OCI-LY3 (cell line): Measurements from ENCODE around the gene SLC22A5.

Experiments used
- H2AFZ ChIP-seq: fragments of 200-600, 300-600 bp; shearing (Covaris generic); 2 replicates; pipeline ENCODE4 v1.6.0; 2014; ENCODE audit warnings: antibody characterized with exemption, low read depth, low read length
- H3K27ac ChIP-seq: fragments of 200-600, 300-600 bp; sonication (generic); 2 replicates; pipeline ENCODE4 v1.5.1; 2014; ENCODE audit warnings: mild to moderate bottlenecking, low read length, moderate library complexity, mixed read lengths
- H3K27me3 ChIP-seq: fragments of 200-600, 300-600 bp; sonication (generic); 2 replicates; pipeline ENCODE4 v1.6.1; 2014; ENCODE audit warnings: low read depth, low read length, mixed read lengths
- H3K36me3 ChIP-seq: fragments of 200-600, 300-600 bp; sonication (generic); replicated peaks from 2 replicates; pipeline ENCODE3; 2014; ENCODE audit warnings: low read depth, low read length, mixed read lengths
- H3K4me1 ChIP-seq: fragments of 300-600, 200-600 bp; sonication (generic); 2 replicates; pipeline ENCODE4 v1.6.1; 2014; ENCODE audit warnings: low read length, mixed read lengths
- H3K4me2 ChIP-seq: fragments of 200-600, 300-600 bp; sonication (generic); 2 replicates; pipeline ENCODE4 v1.6.1; 2014; ENCODE audit warnings: low read length, mixed read lengths
- H3K4me3 ChIP-seq: fragments of 300-600, 200-600 bp; sonication (generic); 2 replicates; pipeline ENCODE4 v1.5.1; 2014; ENCODE audit warnings: antibody characterized with exemption, mild to moderate bottlenecking, low read length, moderate library complexity
- H3K79me2 ChIP-seq: fragments of 300-600, 200-600 bp; shearing (Covaris generic); 2 replicates; pipeline ENCODE4 v1.6.1; 2014; ENCODE audit warnings: mild to moderate bottlenecking, low read length, mixed read lengths
- H3K9ac ChIP-seq: fragments of 300-600, 200-600 bp; shearing (Covaris generic); 2 replicates; pipeline ENCODE4 v1.6.0; 2014; ENCODE audit warnings: mild to moderate bottlenecking, low read length, moderate library complexity
- H3K9me3 ChIP-seq: fragments of 200-600, 300-600 bp; shearing (Covaris generic); 2 replicates; pipeline ENCODE4 v1.6.1; 2014; ENCODE audit warnings: low read length, mixed read lengths; ENCODE audit not compliant: insufficient read depth
- H4K20me1 ChIP-seq: fragments of 200-600, 300-600 bp; sonication (generic); 2 replicates; pipeline ENCODE4 v1.6.1; 2016; ENCODE audit warnings: low read length, mixed read lengths; ENCODE audit not compliant: insufficient read depth
- EZH2phosphoT487 ChIP-seq: fragments of 200-600 bp; shearing (Covaris generic); IDR thresholded peaks from 2 replicates; pipeline ENCODE4 v1.6.1; 2018; ENCODE audit warnings: antibody characterized with exemption, mixed run types, low read depth
- TF ChIP-seq, protein P1 (sequence below): fragments of 200-600, 300-600 bp; sonication (generic); IDR thresholded peaks from 2 replicates; pipeline ENCODE4 v1.5.1; 2014; ENCODE audit warnings: antibody characterized with exemption, low read length, low read depth

SLC22A5 gene

DNA sequence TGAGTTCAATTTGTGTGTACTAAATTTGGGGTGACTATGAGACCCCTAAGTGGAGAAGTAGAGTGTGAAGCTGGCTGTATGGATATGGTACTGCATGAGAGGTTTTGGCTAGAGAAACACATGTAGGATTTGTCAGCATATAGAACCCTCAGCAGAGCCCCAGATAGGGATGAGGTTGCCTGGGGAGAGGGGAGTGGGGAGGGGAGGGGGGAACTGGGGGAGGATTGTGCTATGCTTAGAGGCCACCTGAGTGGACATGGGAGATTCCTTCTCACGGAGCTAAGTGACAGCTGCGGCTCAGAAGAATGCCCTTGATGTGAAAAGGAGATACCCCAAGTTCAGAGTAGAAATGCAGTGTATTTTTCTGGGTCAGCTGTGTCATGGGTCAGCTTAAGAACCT, 11.2 kb downstream of the SLC22A5 start:
- no peak overlapping the region for H3K9ac ChIP-seq
- no peak overlapping the region for H3K4me2 ChIP-seq
- H2AFZ ChIP-seq = no peak overlapping the region
- peaks cover 3% of the 10 kb centered on the region for H3K4me1 ChIP-seq
- H3K4me3 ChIP-seq = no peak overlapping the region
- H3K27ac ChIP-seq = no peak overlapping the region
- no peaks in the 10 kb centered on the region for H3K79me2 ChIP-seq
- no peaks in the 10 kb centered on the region for H4K20me1 ChIP-seq
- no peaks in the 10 kb centered on the region for H3K27me3 ChIP-seq
- TF ChIP-seq, protein P1, sequence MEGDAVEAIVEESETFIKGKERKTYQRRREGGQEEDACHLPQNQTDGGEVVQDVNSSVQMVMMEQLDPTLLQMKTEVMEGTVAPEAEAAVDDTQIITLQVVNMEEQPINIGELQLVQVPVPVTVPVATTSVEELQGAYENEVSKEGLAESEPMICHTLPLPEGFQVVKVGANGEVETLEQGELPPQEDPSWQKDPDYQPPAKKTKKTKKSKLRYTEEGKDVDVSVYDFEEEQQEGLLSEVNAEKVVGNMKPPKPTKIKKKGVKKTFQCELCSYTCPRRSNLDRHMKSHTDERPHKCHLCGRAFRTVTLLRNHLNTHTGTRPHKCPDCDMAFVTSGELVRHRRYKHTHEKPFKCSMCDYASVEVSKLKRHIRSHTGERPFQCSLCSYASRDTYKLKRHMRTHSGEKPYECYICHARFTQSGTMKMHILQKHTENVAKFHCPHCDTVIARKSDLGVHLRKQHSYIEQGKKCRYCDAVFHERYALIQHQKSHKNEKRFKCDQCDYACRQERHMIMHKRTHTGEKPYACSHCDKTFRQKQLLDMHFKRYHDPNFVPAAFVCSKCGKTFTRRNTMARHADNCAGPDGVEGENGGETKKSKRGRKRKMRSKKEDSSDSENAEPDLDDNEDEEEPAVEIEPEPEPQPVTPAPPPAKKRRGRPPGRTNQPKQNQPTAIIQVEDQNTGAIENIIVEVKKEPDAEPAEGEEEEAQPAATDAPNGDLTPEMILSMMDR = no peak
- TF ChIP-seq EZH2phosphoT487 = no peak
- H3K36me3 ChIP-seq = no peaks in the 10 kb centered on the region
- no peaks in the 10 kb centered on the region for H3K9me3 ChIP-seq

DNA sequence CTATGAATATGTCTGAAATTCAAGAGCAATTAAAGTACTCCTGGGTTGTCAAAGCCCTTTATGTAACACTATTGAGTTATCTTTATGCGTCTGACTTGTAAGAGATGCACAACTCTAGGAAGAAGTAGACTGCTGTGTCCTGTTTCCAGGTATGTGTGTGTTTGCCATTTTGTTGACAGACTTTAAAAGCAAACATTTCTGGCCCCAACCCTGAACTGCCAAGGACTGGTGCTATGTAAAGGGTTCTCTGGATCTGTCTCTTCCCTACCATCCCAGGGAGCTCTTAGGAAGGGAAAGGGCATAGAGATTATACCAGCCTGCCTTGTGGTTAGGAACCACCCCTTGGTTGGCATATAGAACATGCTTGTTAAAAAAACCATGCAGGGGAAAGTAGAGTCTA, 12.1 kb downstream of the SLC22A5 start:
- Histone ChIP-seq H3K4me1 (peaks cover 6% of the 10 kb centered on the region), H3K36me3 (no peaks in the 10 kb centered on the region), H3K9ac (no peak overlapping the region), H2AFZ (no peak overlapping the region), H3K27me3 (no peaks in the 10 kb centered on the region), H3K4me2 (no peak overlapping the region), H3K79me2 (no peaks in the 10 kb centered on the region), H4K20me1 (no peaks in the 10 kb centered on the region), H3K9me3 (no peaks in the 10 kb centered on the region), H3K4me3 (no peak overlapping the region), H3K27ac (no peak overlapping the region)
- TF ChIP-seq, protein P1 = no peak
- TF ChIP-seq EZH2phosphoT487 = no peak

DNA sequence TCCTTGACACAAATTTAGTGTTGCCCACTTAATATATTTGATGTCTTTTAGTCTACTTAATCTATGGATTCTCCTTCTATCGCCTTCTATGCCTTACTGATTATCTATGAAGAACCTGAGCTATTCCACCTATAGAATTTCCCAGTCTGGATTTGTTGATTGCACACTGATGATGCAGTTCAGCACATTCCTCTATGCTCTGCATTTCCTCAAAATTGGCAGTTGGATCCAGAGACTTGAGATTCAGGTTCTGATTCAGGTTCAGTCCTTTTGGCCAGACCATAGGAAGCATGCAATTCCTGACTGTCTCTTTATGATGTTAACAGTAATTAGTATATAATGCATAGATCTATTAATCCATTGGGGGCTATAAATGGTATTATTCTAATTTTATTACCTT, 13.8 kb downstream of the SLC22A5 start:
- no peaks in the 10 kb centered on the region for H3K27me3 ChIP-seq
- no peak overlapping the region for H3K9ac ChIP-seq
- H4K20me1 ChIP-seq = no peaks in the 10 kb centered on the region
- no peaks in the 10 kb centered on the region for H3K79me2 ChIP-seq
- no peak overlapping the region for H3K4me3 ChIP-seq
- H3K36me3 ChIP-seq = no peaks in the 10 kb centered on the region
- TF ChIP-seq, protein P1 = no peak
- no peak for TF ChIP-seq EZH2phosphoT487
- H2AFZ ChIP-seq = no peak overlapping the region
- H3K4me2 ChIP-seq = no peak overlapping the region
- no peaks in the 10 kb centered on the region for H3K9me3 ChIP-seq
- peaks cover 23% of the 10 kb centered on the region for H3K4me1 ChIP-seq
- H3K27ac ChIP-seq = no peak overlapping the region

DNA sequence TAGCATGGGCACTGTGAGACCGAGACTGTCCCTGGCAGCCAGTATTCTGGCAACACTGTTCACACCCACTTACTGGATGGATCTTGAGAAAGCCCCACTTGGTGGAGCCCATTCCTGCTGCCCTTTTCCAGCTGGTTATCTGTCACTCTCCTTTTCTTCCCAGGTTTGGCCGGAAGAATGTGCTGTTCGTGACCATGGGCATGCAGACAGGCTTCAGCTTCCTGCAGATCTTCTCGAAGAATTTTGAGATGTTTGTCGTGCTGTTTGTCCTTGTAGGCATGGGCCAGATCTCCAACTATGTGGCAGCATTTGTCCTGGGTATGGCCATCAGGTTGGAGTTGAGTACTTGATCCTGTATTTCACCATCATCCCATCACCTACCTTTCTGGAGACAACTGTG, 14.5 kb downstream of the SLC22A5 start:
- no peak overlapping the region for H2AFZ ChIP-seq
- H3K9me3 ChIP-seq = no peaks in the 10 kb centered on the region
- H3K27me3 ChIP-seq = no peaks in the 10 kb centered on the region

More for the DNA sequence above, 14.5 kb downstream of the SLC22A5 start:
- Histone ChIP-seq H3K79me2 (no peaks in the 10 kb centered on the region), H3K27ac (no peak overlapping the region), H3K36me3 (no peaks in the 10 kb centered on the region), H3K9ac (no peak overlapping the region), H3K4me2 (no peak overlapping the region), H3K4me1 (peaks cover 23% of the 10 kb centered on the region), H3K4me3 (no peak overlapping the region), H4K20me1 (no peaks in the 10 kb centered on the region)
- no peak for TF ChIP-seq EZH2phosphoT487
- TF ChIP-seq, protein P1 = no peak
